ENCODE data around the gene ZNRF2.

The ZNRF2 gene

DNA sequence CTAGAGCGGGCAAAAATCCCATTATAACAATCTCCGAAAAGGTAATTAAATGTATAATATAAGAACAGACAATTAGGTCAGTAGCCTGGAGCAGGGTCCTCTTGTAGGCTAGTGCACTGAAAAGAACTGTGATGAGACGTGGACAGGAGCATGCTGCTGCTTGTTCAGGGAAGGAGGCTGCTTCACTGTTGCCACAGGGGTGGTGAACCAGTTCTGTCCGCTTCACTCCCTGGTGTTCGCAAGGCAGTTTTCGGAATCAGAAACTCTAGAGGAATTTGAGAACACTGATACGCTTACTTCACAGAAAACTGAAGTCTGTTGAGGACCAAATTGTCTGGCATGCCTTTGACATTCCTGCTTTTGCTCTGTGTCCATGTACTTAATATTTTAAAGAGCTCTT, 17.4 kb downstream of the ZNRF2 start:
- no peak overlapping the region for H3K27ac ChIP-seq
- TF ChIP-seq, protein P1, sequence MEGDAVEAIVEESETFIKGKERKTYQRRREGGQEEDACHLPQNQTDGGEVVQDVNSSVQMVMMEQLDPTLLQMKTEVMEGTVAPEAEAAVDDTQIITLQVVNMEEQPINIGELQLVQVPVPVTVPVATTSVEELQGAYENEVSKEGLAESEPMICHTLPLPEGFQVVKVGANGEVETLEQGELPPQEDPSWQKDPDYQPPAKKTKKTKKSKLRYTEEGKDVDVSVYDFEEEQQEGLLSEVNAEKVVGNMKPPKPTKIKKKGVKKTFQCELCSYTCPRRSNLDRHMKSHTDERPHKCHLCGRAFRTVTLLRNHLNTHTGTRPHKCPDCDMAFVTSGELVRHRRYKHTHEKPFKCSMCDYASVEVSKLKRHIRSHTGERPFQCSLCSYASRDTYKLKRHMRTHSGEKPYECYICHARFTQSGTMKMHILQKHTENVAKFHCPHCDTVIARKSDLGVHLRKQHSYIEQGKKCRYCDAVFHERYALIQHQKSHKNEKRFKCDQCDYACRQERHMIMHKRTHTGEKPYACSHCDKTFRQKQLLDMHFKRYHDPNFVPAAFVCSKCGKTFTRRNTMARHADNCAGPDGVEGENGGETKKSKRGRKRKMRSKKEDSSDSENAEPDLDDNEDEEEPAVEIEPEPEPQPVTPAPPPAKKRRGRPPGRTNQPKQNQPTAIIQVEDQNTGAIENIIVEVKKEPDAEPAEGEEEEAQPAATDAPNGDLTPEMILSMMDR (IDR thresholded peaks at IDR 0.05): no peak
- no peak overlapping the region for H3K4me3 ChIP-seq (ENCODE audit: low read depth, low read length)
- no peaks in the 10 kb centered on the region for H3K4me1 ChIP-seq
- no peak overlapping the region for H3K9ac ChIP-seq
- H2AFZ ChIP-seq: no peak overlapping the region
- H3K79me2 ChIP-seq: peaks cover 47% of the 10 kb centered on the region
- no peak overlapping the region for H3K4me2 ChIP-seq (ENCODE audit: low read length)
- no peaks in the 10 kb centered on the region for H3K9me3 ChIP-seq (ENCODE audit: control insufficient read depth, low read length)
- H3K27me3 ChIP-seq (ENCODE audit: control insufficient read depth, insufficient read depth, low read length): no peaks in the 10 kb centered on the region
- no peaks in the 10 kb centered on the region for H3K36me3 ChIP-seq (ENCODE audit: control insufficient read depth, insufficient read depth, low read length)

DNA sequence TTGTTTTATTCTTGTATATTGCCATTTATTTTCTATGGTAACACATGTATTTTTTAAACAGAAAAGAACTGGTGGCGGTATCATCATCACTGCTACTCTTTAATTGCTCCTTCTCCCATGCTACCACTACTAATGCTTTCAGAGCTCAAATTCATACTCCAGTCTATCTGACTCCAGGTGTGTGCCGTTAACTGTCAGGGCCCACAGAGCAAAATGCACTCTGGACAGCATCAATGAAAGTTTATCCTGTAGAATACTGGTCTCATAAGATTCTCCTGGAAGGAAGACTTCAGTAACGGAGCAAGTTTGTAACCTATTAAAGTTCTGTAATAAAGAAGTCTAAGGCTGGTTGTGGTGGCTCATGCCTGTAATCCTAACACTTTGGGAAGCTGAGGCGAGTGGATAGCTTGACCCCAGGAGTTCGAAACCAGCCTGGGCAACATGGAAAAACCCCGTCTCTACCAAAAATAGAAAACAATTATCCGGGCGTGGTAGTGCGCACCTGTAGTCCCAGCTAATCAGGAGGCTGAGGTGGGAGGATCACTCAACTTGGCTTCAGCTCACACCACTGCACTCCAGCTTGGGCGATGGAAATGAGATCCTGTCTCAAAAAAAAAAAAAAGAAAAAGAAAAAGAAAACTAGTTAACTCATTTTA, 18.4 kb downstream of the ZNRF2 start:
- TF ChIP-seq, protein P1 (IDR thresholded peaks at IDR 0.05): no peak
- no peaks in the 10 kb centered on the region for H3K9me3 ChIP-seq (ENCODE audit: control insufficient read depth, low read length)
- peaks cover 47% of the 10 kb centered on the region for H3K79me2 ChIP-seq
- H3K4me1 ChIP-seq: no peaks in the 10 kb centered on the region
- H3K4me3 ChIP-seq (ENCODE audit: low read depth, low read length): no peak overlapping the region
- no peak overlapping the region for H2AFZ ChIP-seq
- H3K27ac ChIP-seq: no peak overlapping the region
- H3K4me2 ChIP-seq (ENCODE audit: low read length): no peak overlapping the region
- H3K36me3 ChIP-seq (ENCODE audit: control insufficient read depth, insufficient read depth, low read length): no peaks in the 10 kb centered on the region
- H3K27me3 ChIP-seq (ENCODE audit: control insufficient read depth, insufficient read depth, low read length): no peaks in the 10 kb centered on the region
- no peak overlapping the region for H3K9ac ChIP-seq

DNA sequence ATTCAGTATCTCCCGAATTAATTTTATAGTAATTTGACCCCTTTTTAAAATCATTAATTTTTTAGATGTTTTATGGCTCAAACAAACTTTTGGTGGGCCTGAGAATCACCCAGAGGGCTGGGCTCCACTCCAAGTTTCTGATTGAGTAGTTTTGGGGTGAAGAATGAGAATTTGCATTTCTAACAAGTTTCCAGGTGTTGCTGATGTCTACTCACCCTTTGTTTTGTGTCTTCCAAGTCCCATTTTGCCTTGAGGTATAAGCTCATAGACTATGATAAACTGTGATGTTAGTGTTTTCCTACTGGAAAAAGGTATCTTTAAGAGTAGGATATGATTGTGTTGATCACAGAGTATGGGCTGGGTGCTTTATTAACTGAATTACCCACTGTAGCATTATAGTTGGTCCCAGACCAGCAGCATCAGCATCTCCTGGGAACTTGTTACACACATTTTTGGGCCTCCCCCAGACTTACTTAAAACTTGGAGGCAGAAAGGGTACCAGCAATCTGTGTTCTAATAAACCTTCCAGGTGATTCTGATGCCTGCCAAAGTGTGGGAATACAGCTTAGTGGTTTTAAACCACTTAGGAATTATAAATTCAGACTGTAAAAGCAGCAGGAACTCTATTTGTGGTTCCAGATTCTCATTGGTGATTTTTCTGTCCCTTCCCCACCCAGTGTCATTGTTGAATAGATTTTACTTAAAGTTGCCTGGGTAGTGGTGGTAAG, 19.1 kb downstream of the ZNRF2 start:
- no peak overlapping the region for H3K9ac ChIP-seq
- H2AFZ ChIP-seq: no peak overlapping the region
- no peaks in the 10 kb centered on the region for H3K4me1 ChIP-seq
- H3K79me2 ChIP-seq: peaks cover 51% of the 10 kb centered on the region
- no peak overlapping the region for H3K4me2 ChIP-seq (ENCODE audit: low read length)
- TF ChIP-seq, protein P1 (IDR thresholded peaks at IDR 0.05): no peak
- no peaks in the 10 kb centered on the region for H3K27me3 ChIP-seq (ENCODE audit: control insufficient read depth, insufficient read depth, low read length)
- H3K27ac ChIP-seq: no peak overlapping the region
- H3K36me3 ChIP-seq (ENCODE audit: control insufficient read depth, insufficient read depth, low read length): no peaks in the 10 kb centered on the region
- no peaks in the 10 kb centered on the region for H3K9me3 ChIP-seq (ENCODE audit: control insufficient read depth, low read length)
- H3K4me3 ChIP-seq (ENCODE audit: low read depth, low read length): no peak overlapping the region

DNA sequence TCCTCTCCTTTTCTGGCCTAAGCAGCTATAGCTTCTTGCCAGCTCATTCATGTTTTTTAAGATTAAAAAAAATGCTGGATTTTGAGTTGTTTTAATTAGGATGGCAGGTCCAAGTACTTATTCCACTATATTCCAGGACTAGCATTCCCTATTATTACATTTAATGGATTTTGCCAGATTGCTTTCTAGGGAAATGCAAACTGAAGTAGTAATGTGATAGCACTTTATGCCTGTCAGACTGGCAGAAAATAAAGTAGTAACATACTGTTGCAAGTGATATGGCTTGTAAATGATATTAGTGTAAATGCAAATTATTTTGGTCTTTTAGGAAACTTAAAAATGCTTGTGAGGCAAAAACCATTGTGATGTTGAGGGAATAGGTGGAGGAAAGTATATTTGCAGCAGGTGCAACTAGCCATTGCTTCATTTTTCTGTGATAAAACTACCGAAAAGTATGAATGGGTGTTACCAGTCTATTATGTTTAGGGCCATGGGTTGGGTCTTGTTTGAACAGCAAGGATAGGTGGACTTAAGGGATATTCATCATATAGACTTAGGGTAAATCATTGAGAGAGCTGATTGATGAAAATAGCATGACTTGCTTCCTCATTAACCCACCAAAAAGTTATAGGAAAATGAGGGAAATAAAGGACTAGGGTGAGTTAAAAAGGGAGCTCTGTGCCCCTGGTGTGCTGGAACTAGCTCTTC, 19.9 kb downstream of the ZNRF2 start:
- Histone ChIP-seq H3K27ac (no peak overlapping the region), H3K4me3 (ENCODE audit: low read depth, low read length) (no peak overlapping the region), H3K4me1 (no peaks in the 10 kb centered on the region), H3K36me3 (ENCODE audit: control insufficient read depth, insufficient read depth, low read length) (no peaks in the 10 kb centered on the region), H3K4me2 (ENCODE audit: low read length) (no peak overlapping the region), H3K27me3 (ENCODE audit: control insufficient read depth, insufficient read depth, low read length) (no peaks in the 10 kb centered on the region), H2AFZ (no peak overlapping the region), H3K9me3 (ENCODE audit: control insufficient read depth, low read length) (no peaks in the 10 kb centered on the region), H3K79me2 (peaks cover 46% of the 10 kb centered on the region), H3K9ac (no peak overlapping the region)
- TF ChIP-seq, protein P1 (IDR thresholded peaks at IDR 0.05): no peak
